Stomach (tissue), 9 donors: Measurements from ENCODE around the gene ADORA1. TPM values are rescaled to one million over a fixed set of nuclear protein-coding genes. Genes with fewer than 3 reads are reported as not detected.

Source experiments
- DNase-seq, 2 donors: peaks; one replicate each; pipeline versions ENCODE4 v3.0.0 to v3.0.0-alpha.2; 2013 to 2019
- H3K27ac ChIP-seq, 5 donors: fragments of 200-600 bp in 4 of 5; sonication (generic) in 4 of 5; one replicate each; pipeline ENCODE4 v1.5.1; 2013 to 2019; ENCODE audit warnings: mild to moderate bottlenecking in 1 of 5, moderate library complexity in 1 of 5
- H3K27me3 ChIP-seq, 3 donors: fragments of 200-600 bp; sonication (generic); one replicate each; pipeline ENCODE4 v1.5.1; 2017 to 2019; ENCODE audit warnings: mixed run types in 1 of 3
- H3K36me3 ChIP-seq, 4 donors: fragments of 200-600 bp; sonication (generic); 1 replicate in 3 of 4; 2 replicates in 1 of 4; pipeline ENCODE4 v1.5.1; 2016 to 2019
- H3K4me1 ChIP-seq, 4 donors: fragments of 200-600 bp; sonication (generic); one replicate each; pipeline ENCODE4 v1.5.1; 2016 to 2019
- H3K4me3 ChIP-seq, 4 donors: fragments of 200-600 bp; sonication (generic) in 3 of 4; one replicate each; pipeline ENCODE4 v1.5.1; 2016 to 2019; ENCODE audit warnings: mild to moderate bottlenecking in 1 of 4
- H3K9me3 ChIP-seq, 4 donors: fragments of 200-600 bp; sonication (generic); one replicate each; pipeline ENCODE4 v1.5.1; 2016 to 2019
- EP300 ChIP-seq: sonication (generic); formaldehyde crosslinking; IDR thresholded peaks from one replicate; pipeline ENCODE4 v1.6.1; 2017; ENCODE audit warnings: antibody characterized with exemption
- POLR2A ChIP-seq, 4 donors: fragments of 450-650 bp; IDR thresholded peaks; one replicate each; pipeline ENCODE4 v1.6.1; 2016; ENCODE audit warnings: antibody characterized with exemption in 4 of 4, control low read depth in 2 of 4, mild to moderate bottlenecking in 1 of 4, moderate library complexity in 1 of 4
- POLR2AphosphoS5 ChIP-seq, 3 donors: sonication (generic); formaldehyde crosslinking; IDR thresholded peaks; one replicate each; pipeline ENCODE4 v1.6.1; 2016; ENCODE audit warnings: antibody characterized with exemption in 3 of 3
- WGBS, 5 donors: extraction: QIAGEN DNeasy Blood & Tissue Kit in 3 of 5; methylation state at CpG; one replicate each; pipeline versions ENCODE4 v1.1.5 to v1.1.7; 2013 to 2018; 5-methylcytosine and 5-hydroxymethylcytosine counted together
- intact Hi-C: fragments of 100-400 bp; cut with DNase I; formaldehyde crosslinking; loops from one replicate; pipeline ENCODE4 v1.15.1; 2023; ENCODE audit warnings: low total_unique reads
- polyA plus RNA-seq, 3 donors: library from polyadenylated mRNA; stranded (reverse); fragments of 200-250 nt; gene quantifications; one replicate each; pipeline ENCODE4 v1.2.3, GENCODE V29; 2013
- total RNA-seq, 5 donors: library from RNA; depleted of rRNA; stranded (reverse); fragments of >200 nt; gene quantifications; one replicate each; pipeline versions ENCODE4 v1.1.0 to v1.2.3, GENCODE V29; 2014 to 2016
- TF ChIP-seq, protein P1 (sequence below), 7 experiments: fragments of 450-650 bp in 4 of 7; fragments of 200-600 bp in 3 of 7; sonication (generic) in 3 of 7; IDR thresholded peaks; one replicate each; pipeline ENCODE4 v1.5.1; 2016 to 2019; ENCODE audit warnings: antibody characterized with exemption in 7 of 7, control low read depth in 2 of 7, mild to moderate bottlenecking in 1 of 7
- donor health status: healthy with polysubstance abuse.
- donor health status: Bipolar disorder and iron deficiency.
- donor health status: healthy.

ADORA1 gene
- total and polyA plus RNA-seq, 8 donors = 0.18 to 4.2 (median 2.1) TPM; not detected in 2

DNA sequence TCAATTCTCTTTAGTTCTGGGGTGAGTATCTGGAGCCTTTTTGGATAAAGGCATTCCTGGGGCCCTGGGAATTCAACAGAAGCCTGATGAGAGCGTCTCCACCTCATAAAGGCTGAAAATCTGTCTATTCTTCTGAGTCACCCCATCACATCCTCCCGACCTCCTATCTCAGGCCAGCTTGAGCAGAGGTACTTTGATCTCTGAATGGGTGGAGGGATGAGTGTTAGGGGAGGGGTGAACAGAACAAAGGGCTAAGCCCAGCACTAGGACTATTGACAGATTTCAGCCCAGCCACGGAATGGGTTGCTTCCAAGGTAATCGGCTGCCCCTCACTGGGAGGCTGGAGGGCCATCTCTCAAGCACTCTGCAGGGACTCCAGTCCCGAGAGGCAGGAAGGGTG is 50.6 kb downstream of the ADORA1 start:
- H3K4me1 ChIP-seq = peaks cover 0 to 18% (median 2%) of the 10 kb centered on the region in 4 donors
- TF ChIP-seq POLR2A (IDR thresholded peaks at IDR 0.05) (no peak), POLR2AphosphoS5 (IDR thresholded peaks at IDR 0.05) (no peak), EP300 (no peak)
- TF ChIP-seq, protein P1, sequence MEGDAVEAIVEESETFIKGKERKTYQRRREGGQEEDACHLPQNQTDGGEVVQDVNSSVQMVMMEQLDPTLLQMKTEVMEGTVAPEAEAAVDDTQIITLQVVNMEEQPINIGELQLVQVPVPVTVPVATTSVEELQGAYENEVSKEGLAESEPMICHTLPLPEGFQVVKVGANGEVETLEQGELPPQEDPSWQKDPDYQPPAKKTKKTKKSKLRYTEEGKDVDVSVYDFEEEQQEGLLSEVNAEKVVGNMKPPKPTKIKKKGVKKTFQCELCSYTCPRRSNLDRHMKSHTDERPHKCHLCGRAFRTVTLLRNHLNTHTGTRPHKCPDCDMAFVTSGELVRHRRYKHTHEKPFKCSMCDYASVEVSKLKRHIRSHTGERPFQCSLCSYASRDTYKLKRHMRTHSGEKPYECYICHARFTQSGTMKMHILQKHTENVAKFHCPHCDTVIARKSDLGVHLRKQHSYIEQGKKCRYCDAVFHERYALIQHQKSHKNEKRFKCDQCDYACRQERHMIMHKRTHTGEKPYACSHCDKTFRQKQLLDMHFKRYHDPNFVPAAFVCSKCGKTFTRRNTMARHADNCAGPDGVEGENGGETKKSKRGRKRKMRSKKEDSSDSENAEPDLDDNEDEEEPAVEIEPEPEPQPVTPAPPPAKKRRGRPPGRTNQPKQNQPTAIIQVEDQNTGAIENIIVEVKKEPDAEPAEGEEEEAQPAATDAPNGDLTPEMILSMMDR (IDR thresholded peaks at IDR 0.05) = no peak
- H3K4me3 ChIP-seq = no peak overlapping the region
- no peak overlapping the region for H3K27ac ChIP-seq
- H3K27me3 ChIP-seq = peaks cover 0 to 24% (median 0%) of the 10 kb centered on the region in 3 donors
- intact Hi-C loops = no loop called here
- no peak for DNase-seq
- WGBS, 5 donors = 47 to 65% (median 52%) methylated on average over 5 of the region's 5 CpGs
- H3K36me3 ChIP-seq = no peaks in the 10 kb centered on the region
- H3K9me3 ChIP-seq = no peaks in the 10 kb centered on the region

DNA sequence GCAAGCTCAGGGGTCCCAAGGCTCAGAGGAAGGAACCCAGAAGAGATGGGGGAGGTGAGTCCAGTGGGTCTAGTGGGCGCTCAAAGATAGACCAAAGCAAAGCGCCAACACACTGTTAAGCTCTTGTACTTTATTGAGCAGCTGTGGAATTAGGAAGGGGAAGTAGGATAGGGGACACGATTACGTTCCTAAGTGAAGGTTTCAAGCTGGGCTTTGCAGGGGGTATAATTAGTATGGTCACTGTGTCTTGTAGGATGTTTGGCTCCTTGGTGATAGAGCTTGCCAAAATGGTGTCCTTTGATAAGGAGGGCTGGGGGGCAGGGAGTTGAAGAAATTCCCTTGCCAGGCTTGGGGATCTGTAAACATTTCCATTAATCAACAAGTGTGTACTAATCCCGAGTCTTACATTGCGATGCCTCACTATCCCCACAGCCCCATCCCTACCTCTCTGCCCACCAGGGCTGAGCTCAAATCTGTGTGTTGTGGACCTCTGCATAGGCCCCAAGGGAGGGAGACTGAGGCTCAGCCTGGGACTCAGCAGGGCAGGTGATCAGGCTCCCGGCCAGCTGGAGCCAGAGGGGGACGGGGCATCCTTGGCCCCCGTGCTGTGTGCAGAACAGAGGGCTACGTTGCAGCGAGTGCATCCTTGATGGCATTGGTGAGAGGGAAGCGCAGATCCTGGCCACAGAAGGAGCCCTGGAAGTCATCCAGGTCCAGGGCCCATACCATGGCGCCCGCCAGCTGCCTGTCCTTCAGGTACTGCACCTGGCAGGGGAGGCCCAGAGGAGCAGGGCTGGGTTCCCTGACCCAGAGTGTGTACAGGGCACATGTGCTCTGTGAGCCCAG is 51.5 kb downstream of the ADORA1 start:
- H3K36me3 ChIP-seq = no peaks in the 10 kb centered on the region
- no peak for DNase-seq
- peaks cover 0 to 24% (median 0%) of the 10 kb centered on the region in 3 donors for H3K27me3 ChIP-seq
- intact Hi-C loops = no loop called here
- 86 to 90% (median 87%) methylated on average over 12 to 14 of the region's 14 CpGs for WGBS, 5 donors
- H3K4me3 ChIP-seq = no peak overlapping the region
- H3K27ac ChIP-seq = no peak overlapping the region
- TF ChIP-seq EP300 (no peak), POLR2A (IDR thresholded peaks at IDR 0.05) (no peak), POLR2AphosphoS5 (IDR thresholded peaks at IDR 0.05) (no peak)
- TF ChIP-seq, protein P1 (IDR thresholded peaks at IDR 0.05) = no peak
- H3K4me1 ChIP-seq = peaks cover 0 to 18% (median 2%) of the 10 kb centered on the region in 4 donors
- no peaks in the 10 kb centered on the region for H3K9me3 ChIP-seq

DNA sequence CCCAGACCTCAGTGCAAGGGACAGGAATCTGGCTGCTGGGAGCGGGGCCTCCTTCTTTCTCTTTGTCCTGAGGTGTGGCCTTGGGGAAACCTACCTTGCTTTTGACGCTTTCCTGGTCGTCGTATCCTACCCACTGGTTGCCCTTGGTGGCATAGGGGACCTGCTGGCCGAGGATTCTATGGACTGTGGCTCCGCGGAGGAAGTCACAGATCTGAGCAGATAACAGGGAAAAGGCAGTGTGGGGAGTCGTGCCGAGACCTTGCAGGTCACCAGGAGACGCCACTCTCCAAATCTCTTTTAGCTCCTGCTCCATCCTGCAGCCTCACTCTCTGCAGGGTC is 52.1 kb downstream of the ADORA1 start:
- Histone ChIP-seq H3K9me3 (no peaks in the 10 kb centered on the region), H3K27me3 (peaks cover 0 to 19% (median 0%) of the 10 kb centered on the region in 3 donors), H3K36me3 (no peaks in the 10 kb centered on the region), H3K4me1 (peaks cover 0 to 18% (median 2%) of the 10 kb centered on the region in 4 donors), H3K4me3 (no peak overlapping the region), H3K27ac (no peak overlapping the region)
- no peak for DNase-seq
- no peak for TF ChIP-seq EP300
- WGBS, 5 donors = 82 to 89% (median 86%) methylated on average over 9 to 10 of the region's 10 CpGs
- intact Hi-C loops = no loop called here

DNA sequence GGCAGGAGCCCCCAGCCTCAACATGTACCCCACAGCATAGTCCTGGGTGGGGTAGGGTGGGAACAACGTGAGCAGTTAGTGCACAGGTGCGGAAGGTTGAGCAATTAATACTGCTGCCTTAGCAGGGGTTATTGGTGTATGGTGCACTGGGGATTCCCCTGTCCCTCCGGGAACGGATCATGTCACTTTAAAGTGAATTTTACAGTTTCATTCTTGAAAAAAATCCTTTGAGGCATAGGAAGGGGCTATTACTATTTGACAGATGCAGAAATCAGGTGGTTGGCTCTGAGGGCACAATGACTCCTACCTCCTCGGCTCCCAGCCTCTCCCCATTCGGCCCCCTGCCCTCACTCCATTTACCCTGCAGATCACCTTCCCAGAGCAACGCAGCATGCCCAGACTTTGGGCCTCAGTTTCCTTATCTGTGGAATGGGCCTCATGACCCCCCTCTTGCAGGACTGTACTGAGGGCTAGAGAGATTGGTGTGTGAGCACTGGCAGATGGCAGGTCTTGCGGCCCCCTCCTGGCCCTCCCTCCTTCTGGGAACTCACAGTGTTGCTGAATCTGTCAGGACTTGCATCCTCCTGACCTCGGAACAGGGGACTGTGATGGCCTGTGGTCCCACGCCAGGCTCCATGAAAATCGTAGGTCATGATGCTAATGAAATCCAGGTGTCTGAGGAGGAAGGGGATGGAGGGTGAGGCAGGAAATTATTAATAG is 53.2 kb downstream of the ADORA1 start:
- 80 to 86% (median 83%) methylated on average over 11 of the region's 11 CpGs for WGBS, 5 donors
- Histone ChIP-seq H3K4me3 (no peak overlapping the region), H3K9me3 (no peaks in the 10 kb centered on the region), H3K27me3 (peaks cover 0 to 8% (median 0%) of the 10 kb centered on the region in 3 donors), H3K36me3 (no peaks in the 10 kb centered on the region), H3K4me1 (peaks cover 0 to 17% (median 2%) of the 10 kb centered on the region in 4 donors), H3K27ac (no peak overlapping the region)
- TF ChIP-seq POLR2A (IDR thresholded peaks at IDR 0.05) = no peak
- TF ChIP-seq POLR2AphosphoS5 (IDR thresholded peaks at IDR 0.05) = no peak
- TF ChIP-seq, protein P1 (IDR thresholded peaks at IDR 0.05) = no peak
- no peak for TF ChIP-seq EP300
- intact Hi-C loops = no loop called here
- no peak for DNase-seq
